Psoas muscle (tissue), 8 donors: ENCODE data around the gene UBE2O. TPM values are rescaled to one million over a fixed set of nuclear protein-coding genes. Genes with fewer than 3 reads are reported as not detected.

Experiments used
- ATAC-seq, 4 donors: fragments of 200-7000 bp; cut with Tn5 transposase; one replicate each; pipeline ENCODE4 v1.9.1; 2020; ENCODE audit warnings: moderate library complexity in 3 of 4, mild to moderate bottlenecking in 2 of 4
- DNase-seq, 2 donors: peaks; one replicate each; pipeline ENCODE4 v3.0.0-alpha.2; 2020
- H3K27ac ChIP-seq: fragments of 200-600 bp; one replicate; pipeline ENCODE4 v1.8.0; 2022
- H3K27me3 ChIP-seq, 3 donors: fragments of 200-600 bp in 1 of 3; one replicate each; pipeline versions ENCODE4 v1.6.1 to v1.8.0; 2013 to 2022; ENCODE audit warnings: low read length in 2 of 3, mild to moderate bottlenecking in 2 of 3, moderate library complexity in 1 of 3; ENCODE audit not compliant: insufficient read depth in 3 of 3
- H3K36me3 ChIP-seq, 2 donors: fragments of 200-600 bp in 1 of 2; one replicate each; pipeline versions ENCODE4 v1.6.1 to v1.8.0; 2013 to 2022; ENCODE audit warnings: low read depth in 1 of 2, mild to moderate bottlenecking in 1 of 2, moderate library complexity in 1 of 2; ENCODE audit not compliant: insufficient read depth in 1 of 2
- H3K4me1 ChIP-seq: fragments of 200-600 bp; one replicate; pipeline ENCODE4 v1.8.0; 2022
- H3K4me3 ChIP-seq: fragments of 200-600 bp; one replicate; pipeline ENCODE4 v1.8.0; 2022; ENCODE audit warnings: mild to moderate bottlenecking
- H3K9me3 ChIP-seq: fragments of 200-600 bp; one replicate; pipeline ENCODE4 v1.8.0; 2022
- CTCF ChIP-seq: fragments of 200-600 bp; IDR thresholded peaks from one replicate; pipeline ENCODE4 v1.8.0; 2022; ENCODE audit warnings: antibody characterized with exemption
- whole genome bisulfite sequencing, 3 donors: extraction: QIAGEN DNeasy Blood & Tissue Kit; methylation state at CpG; one replicate each; pipeline versions ENCODE4 v1.1.6 to v1.1.7; 2013; 5-methylcytosine and 5-hydroxymethylcytosine counted together
- intact Hi-C, 2 donors: fragments of 100-400 bp; cut with DNase I; formaldehyde crosslinking; loops; one replicate each; pipeline versions ENCODE4 v1.11.0 to v1.14.2; 2022
- polyA plus RNA-seq, 3 donors: library from polyadenylated mRNA; stranded (reverse); fragments of 200-250 nt; gene quantifications; one replicate each; pipeline ENCODE4 v1.2.3, GENCODE V29; 2013
- total RNA-seq, 4 donors: library from RNA; stranded (reverse); fragmentation: NEBNext Ultra II Directional in 2 of 4; extraction: Animal tissue kit (Norgen Biotek cat#: 25700) in 2 of 4; gene quantifications; one replicate each; pipeline versions ENCODE4 v1.2.1 to v1.2.4, GENCODE V29; 2021 to 2023
- donor health status: healthy with polysubstance abuse.
- donor health status: DM: no; HTN: no; CAD: no; lungs with moderate emphysema.
- donor health status: Bipolar disorder and iron deficiency.
- donor health status: healthy.
- donor health status: DM: yes; HTN: yes; CAD: no.
- donor health status: DM: no; HTN: no; CAD: no.
- donor health status: DM: no; HTN: no; CAD: no.
- donor health status: DM: yes; HTN: yes; CAD: no.

Gene UBE2O
- total and polyA plus RNA-seq, 7 donors, result 11.6 to 45.5 (median 37.3) TPM

- no peak for DNase-seq
- H3K4me3 ChIP-seq, result no peak overlapping the region
- intact Hi-C loops, result loop anchor here in 1 of 2 donors (5.0 kb wide), 1 partner anchor 94 kb away; no protein-coding TSS in a partner anchor
- no peak for TF ChIP-seq CTCF
- no peaks in the 10 kb centered on the region for H3K9me3 ChIP-seq
- 94 to 95% (median 95%) methylated on average over 15 of the region's 15 CpGs for WGBS, 3 donors
- no peaks in the 10 kb centered on the region for H3K27me3 ChIP-seq
- H3K4me1 ChIP-seq, result peaks cover 3% of the 10 kb centered on the region
- no peak for ATAC-seq
- no peak overlapping the region for H3K27ac ChIP-seq
- H3K36me3 ChIP-seq, result peaks cover under 1 to 94% of the 10 kb centered on the region in 2 donors
Measured at GRCh38 chr17:76395980-76396379, 57.0 kb downstream of the UBE2O start.

DNA sequence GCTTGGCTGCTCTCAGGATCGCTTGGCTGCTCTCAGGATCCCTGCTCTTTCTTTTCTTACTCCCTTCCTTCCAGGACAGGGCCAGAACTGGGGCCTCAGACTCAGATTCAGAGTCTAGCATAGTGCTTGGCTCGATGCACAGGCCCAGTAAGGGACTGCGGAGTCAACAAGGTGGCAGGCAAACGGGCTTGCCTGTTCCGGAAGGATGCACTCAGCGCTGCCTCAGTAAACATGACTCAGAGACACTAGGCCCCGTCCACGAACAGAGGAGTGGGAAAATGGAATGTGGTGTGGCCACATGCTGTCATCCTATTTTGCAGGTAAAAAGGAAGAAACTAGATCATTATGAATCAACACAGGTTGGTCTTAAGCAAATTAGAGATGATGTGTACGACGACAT, 58.8 kb downstream of the UBE2O start:
- TF ChIP-seq CTCF, result no peak
- Histone ChIP-seq H3K4me1 (peaks cover 3% of the 10 kb centered on the region), H3K27ac (no peak overlapping the region), H3K4me3 (no peak overlapping the region), H3K27me3 (no peaks in the 10 kb centered on the region), H3K9me3 (no peaks in the 10 kb centered on the region), H3K36me3 (peaks cover 0 to 92% of the 10 kb centered on the region in 2 donors)
- ATAC-seq (no peak), DNase-seq (no peak)
- intact Hi-C loops, result no loop called here
- WGBS, 3 donors, result 92 to 94% (median 93%) methylated on average over 10 of the region's 10 CpGs

- H3K27me3 ChIP-seq, result no peaks in the 10 kb centered on the region
- intact Hi-C loops, result no loop called here
- H3K36me3 ChIP-seq, result peaks cover 0 to 69% of the 10 kb centered on the region in 2 donors
- H3K9me3 ChIP-seq, result no peaks in the 10 kb centered on the region
- no peak for TF ChIP-seq CTCF
- no peaks in the 10 kb centered on the region for H3K4me1 ChIP-seq
- no peak overlapping the region for H3K27ac ChIP-seq
- ATAC-seq (no peak), DNase-seq (no peak)
- WGBS, 3 donors, result 88 to 95% (median 88%) methylated on average over 21 of the region's 21 CpGs
- H3K4me3 ChIP-seq, result no peak overlapping the region
Measured at GRCh38 chr17:76391200-76391715, 61.7 kb downstream of the UBE2O start.

- Histone ChIP-seq H3K9me3 (no peaks in the 10 kb centered on the region), H3K4me1 (peaks cover 10% of the 10 kb centered on the region), H3K27me3 (no peaks in the 10 kb centered on the region), H3K36me3 (peaks cover 0 to 56% of the 10 kb centered on the region in 2 donors), H3K4me3 (no peak overlapping the region), H3K27ac (no peak overlapping the region)
- no peak for DNase-seq
- WGBS, 3 donors, result 68 to 73% (median 69%) methylated on average over 11 of the region's 11 CpGs
- no peak for TF ChIP-seq CTCF
- ATAC-seq, result no peak
- intact Hi-C loops, result no loop called here
Measured at GRCh38 chr17:76390003-76390421, 62.9 kb downstream of the UBE2O start.
